Spleen (tissue), 7 donors: Measurements from ENCODE around the gene PTBP1.

Experiments
- CTCF ChIP-seq, 11 experiments: fragments of 200-600 bp in 7 of 11; fragments of 450-650 bp in 4 of 11; sonication (generic) in 4 of 11; IDR thresholded peaks in 8 of 11; conservative IDR thresholded peaks in 3 of 11; 1 replicate in 7 of 11; 2 replicates in 4 of 11; pipeline versions ENCODE4 v1.4.0 to v1.8.0; 2016 to 2021; ENCODE audit warnings: antibody characterized with exemption in 11 of 11, inconsistent platforms in 4 of 11, mild to moderate bottlenecking in 1 of 11
- POLR2A ChIP-seq, 3 donors: fragments of 450-650 bp; IDR thresholded peaks; one replicate each; pipeline ENCODE4 v1.5.1; 2017; ENCODE audit warnings: antibody characterized with exemption in 3 of 3, mild to moderate bottlenecking in 1 of 3
- POLR2AphosphoS5 ChIP-seq, 3 donors: sonication (generic); formaldehyde crosslinking; IDR thresholded peaks; one replicate each; pipeline ENCODE4 v1.5.1; 2017; ENCODE audit warnings: antibody characterized with exemption in 3 of 3
- donor health status: DM: no; HTN: no; CAD: no; lungs with moderate emphysema.
- donor health status: DM: no; HTN: no; CAD: no.
- donor health status: DM: no; HTN: no; CAD: no.

GRCh38 chr19:757811-758668 lies 39.2 kb upstream of the PTBP1 start:
- no peak for TF ChIP-seq CTCF (IDR thresholded peaks at IDR 0.05 in 8 of 11, conservative IDR thresholded peaks at IDR 0.05 in 3 of 11)
- TF ChIP-seq POLR2AphosphoS5 (IDR thresholded peaks at IDR 0.05) = no peak
- TF ChIP-seq POLR2A (IDR thresholded peaks at IDR 0.05) = no peak
